HTERT RPE-1 (cell line): ENCODE measurements around the gene ETV5.

ENCODE experiments used
- in situ Hi-C: fragments of 300-500 bp; cut with MboI; formaldehyde crosslinking; loops from 4 replicates; pipeline ENCODE4 v1.14.3; 2020; ENCODE audit warnings: low sequenced_read_pairs

ETV5 gene

GRCh38 chr3:186124592-186124991 lies 15.7 kb upstream of the ETV5 start:
- in situ Hi-C loops: no loop called here

GRCh38 chr3:186123012-186123411 lies 14.1 kb upstream of the ETV5 start:
- in situ Hi-C loops: no loop called here

- in situ Hi-C loops: no loop called here
Measured at GRCh38 chr3:186121968-186122367, 13.1 kb upstream of the ETV5 start.

- in situ Hi-C loops: no loop called here
Measured at GRCh38 chr3:186121278-186121677, 12.4 kb upstream of the ETV5 start.

- in situ Hi-C loops: no loop called here
Measured at GRCh38 chr3:186119499-186119898, 10.6 kb upstream of the ETV5 start.

GRCh38 chr3:186118692-186119091 lies 9.8 kb upstream of the ETV5 start:
- in situ Hi-C loops: no loop called here

- in situ Hi-C loops: no loop called here
Measured at GRCh38 chr3:186117521-186118134, 8.7 kb upstream of the ETV5 start.

- in situ Hi-C loops: no loop called here
Measured at GRCh38 chr3:186115239-186115996, 6.5 kb upstream of the ETV5 start.

- in situ Hi-C loops: no loop called here
Measured at GRCh38 chr3:186110975-186111974, 2.4 kb upstream of the ETV5 start.

- in situ Hi-C loops: no loop called here
Measured at GRCh38 chr3:186109897-186110803, 1.3 kb upstream of the ETV5 start.

- in situ Hi-C loops: no loop called here
Measured at GRCh38 chr3:186108106-186108940, 566 bp downstream of the ETV5 start.

- in situ Hi-C loops: no loop called here
Measured at GRCh38 chr3:186107215-186108105, 1.4 kb downstream of the ETV5 start.

- in situ Hi-C loops: no loop called here
Measured at GRCh38 chr3:186105543-186105942, 3.3 kb downstream of the ETV5 start.

GRCh38 chr3:186102687-186103086 lies 6.2 kb downstream of the ETV5 start:
- in situ Hi-C loops: no loop called here

- in situ Hi-C loops: no loop called here
Measured at GRCh38 chr3:186100398-186100797, 8.5 kb downstream of the ETV5 start.

GRCh38 chr3:186099178-186099577 lies 9.7 kb downstream of the ETV5 start:
- in situ Hi-C loops: no loop called here

- in situ Hi-C loops: no loop called here
Measured at GRCh38 chr3:186098740-186099139, 10.1 kb downstream of the ETV5 start.

- in situ Hi-C loops: no loop called here
Measured at GRCh38 chr3:186097663-186098451, 11.0 kb downstream of the ETV5 start.
